HG02759 (cell line): ENCODE measurements around the gene ARHGAP10.

ENCODE experiments used
- ATAC-seq: cut with Tn5 transposase; IDR thresholded peaks from one replicate; pipeline ENCODE4 v1.9.1; 2021; ENCODE audit warnings: mild to moderate bottlenecking, moderate library complexity; ENCODE audit not compliant: unreplicated experiment

The ARHGAP10 gene

GRCh38 chr4:147942729-147943128 lies 210.8 kb downstream of the ARHGAP10 start:
- peak; percentile 48 for ATAC-seq

- ATAC-seq, result peak; percentile 93
These were observed 211.3 kb downstream of the ARHGAP10 start for GRCh38 chr4:147943159-147943638.

- ATAC-seq, result no peak
These were observed 212.4 kb downstream of the ARHGAP10 start for GRCh38 chr4:147944249-147944648.

- no peak for ATAC-seq
These were observed 212.9 kb downstream of the ARHGAP10 start for GRCh38 chr4:147944670-147945260.

- no peak for ATAC-seq
These were observed 216.4 kb downstream of the ARHGAP10 start for GRCh38 chr4:147948336-147948735.

- no peak for ATAC-seq
These were observed 218.4 kb downstream of the ARHGAP10 start for GRCh38 chr4:147950261-147950660.

GRCh38 chr4:147950841-147951240 lies 219.0 kb downstream of the ARHGAP10 start:
- no peak for ATAC-seq

- no peak for ATAC-seq
These were observed 223.0 kb downstream of the ARHGAP10 start for GRCh38 chr4:147954850-147955249.

GRCh38 chr4:147955827-147956558 lies 224.1 kb downstream of the ARHGAP10 start:
- ATAC-seq, result no peak

- no peak for ATAC-seq
These were observed 225.6 kb downstream of the ARHGAP10 start for GRCh38 chr4:147957446-147957845.

GRCh38 chr4:147958057-147958456 lies 226.2 kb downstream of the ARHGAP10 start:
- no peak for ATAC-seq

GRCh38 chr4:147958489-147959065 lies 226.7 kb downstream of the ARHGAP10 start:
- ATAC-seq, result no peak

GRCh38 chr4:147960971-147961370 lies 229.1 kb downstream of the ARHGAP10 start:
- peak; percentile 79 for ATAC-seq

GRCh38 chr4:147963839-147964238 lies 232.0 kb downstream of the ARHGAP10 start:
- ATAC-seq, result no peak

GRCh38 chr4:147964266-147964880 lies 232.5 kb downstream of the ARHGAP10 start:
- no peak for ATAC-seq

GRCh38 chr4:147965056-147965455 lies 233.2 kb downstream of the ARHGAP10 start:
- no peak for ATAC-seq

- no peak for ATAC-seq
These were observed 234.0 kb downstream of the ARHGAP10 start for GRCh38 chr4:147965873-147966272.

- ATAC-seq, result no peak
These were observed 236.8 kb downstream of the ARHGAP10 start for GRCh38 chr4:147968641-147969040.

GRCh38 chr4:147969573-147970385 lies 237.9 kb downstream of the ARHGAP10 start:
- ATAC-seq, result no peak

GRCh38 chr4:147971116-147971515 lies 239.2 kb downstream of the ARHGAP10 start:
- no peak for ATAC-seq

- no peak for ATAC-seq
These were observed 243.4 kb downstream of the ARHGAP10 start for GRCh38 chr4:147975325-147975724.
